Thyroid gland (tissue), 4 donors: ENCODE measurements around the gene EPHA3. TPM values are rescaled to one million over a fixed set of nuclear protein-coding genes. Genes with fewer than 3 reads are reported as not detected.

Experiments used
- DNase-seq, 2 donors: peaks; one replicate each; pipeline ENCODE4 v3.0.0-alpha.2; 2019
- H3K27ac ChIP-seq, 3 donors: fragments of 200-600 bp; sonication (generic); 1 replicate in 2 of 3; 2 replicates in 1 of 3; pipeline ENCODE4 v1.5.1; 2016 to 2019; ENCODE audit warnings: mild to moderate bottlenecking in 1 of 3, moderate library complexity in 1 of 3
- H3K27me3 ChIP-seq: fragments of 200-600 bp; sonication (generic); one replicate; pipeline ENCODE4 v1.5.1; 2019
- H3K36me3 ChIP-seq, 2 donors: fragments of 200-600 bp; sonication (generic); one replicate each; pipeline ENCODE4 v1.5.1; 2016 to 2019
- H3K4me1 ChIP-seq, 2 donors: fragments of 200-600 bp; sonication (generic); one replicate each; pipeline ENCODE4 v1.5.1; 2017 to 2019
- H3K4me3 ChIP-seq, 3 donors: fragments of 200-600 bp; sonication (generic); replicated peaks in 1 of 3; 1 replicate in 2 of 3; 2 replicates in 1 of 3; pipeline ENCODE4 v1.5.1; 2016; ENCODE audit warnings: mild to moderate bottlenecking in 1 of 3
- H3K9me3 ChIP-seq: fragments of 200-600 bp; sonication (generic); one replicate; pipeline ENCODE4 v1.5.1; 2017
- POLR2A ChIP-seq, 2 donors: fragments of 450-650 bp; IDR thresholded peaks; one replicate each; pipeline ENCODE4 v1.6.1; 2017; ENCODE audit warnings: antibody characterized with exemption in 2 of 2, mild to moderate bottlenecking in 2 of 2, moderate library complexity in 1 of 2
- WGBS, 2 donors: methylation state at CpG; one replicate each; pipeline ENCODE4 v1.1.5; 2017; 5-methylcytosine and 5-hydroxymethylcytosine counted together
- intact Hi-C: fragments of 100-400 bp; cut with DNase I; formaldehyde crosslinking; loops from one replicate; pipeline ENCODE4 v1.15.1; 2023
- total RNA-seq, 4 donors: library from RNA; depleted of rRNA; stranded (reverse); fragments of >200 nt; gene quantifications; one replicate each; pipeline ENCODE4 v1.2.3, GENCODE V29; 2016
- TF ChIP-seq, protein P1 (sequence below), 6 experiments: fragments of 200-600 bp in 3 of 6; fragments of 450-650 bp in 3 of 6; sonication (generic) in 3 of 6; IDR thresholded peaks; one replicate each; pipeline ENCODE4 v1.5.1; 2016 to 2019; ENCODE audit warnings: antibody characterized with exemption in 6 of 6, mild to moderate bottlenecking in 2 of 6, inconsistent platforms in 1 of 6, moderate library complexity in 1 of 6

The EPHA3 gene
- total RNA-seq, 4 donors from 2014 or later, result 27.3 to 41.6 (median 35.4) TPM

- no peak overlapping the region for H3K27ac ChIP-seq
- intact Hi-C loops, result no loop called here
- TF ChIP-seq POLR2A (IDR thresholded peaks at IDR 0.05), result no peak
- TF ChIP-seq, protein P1, sequence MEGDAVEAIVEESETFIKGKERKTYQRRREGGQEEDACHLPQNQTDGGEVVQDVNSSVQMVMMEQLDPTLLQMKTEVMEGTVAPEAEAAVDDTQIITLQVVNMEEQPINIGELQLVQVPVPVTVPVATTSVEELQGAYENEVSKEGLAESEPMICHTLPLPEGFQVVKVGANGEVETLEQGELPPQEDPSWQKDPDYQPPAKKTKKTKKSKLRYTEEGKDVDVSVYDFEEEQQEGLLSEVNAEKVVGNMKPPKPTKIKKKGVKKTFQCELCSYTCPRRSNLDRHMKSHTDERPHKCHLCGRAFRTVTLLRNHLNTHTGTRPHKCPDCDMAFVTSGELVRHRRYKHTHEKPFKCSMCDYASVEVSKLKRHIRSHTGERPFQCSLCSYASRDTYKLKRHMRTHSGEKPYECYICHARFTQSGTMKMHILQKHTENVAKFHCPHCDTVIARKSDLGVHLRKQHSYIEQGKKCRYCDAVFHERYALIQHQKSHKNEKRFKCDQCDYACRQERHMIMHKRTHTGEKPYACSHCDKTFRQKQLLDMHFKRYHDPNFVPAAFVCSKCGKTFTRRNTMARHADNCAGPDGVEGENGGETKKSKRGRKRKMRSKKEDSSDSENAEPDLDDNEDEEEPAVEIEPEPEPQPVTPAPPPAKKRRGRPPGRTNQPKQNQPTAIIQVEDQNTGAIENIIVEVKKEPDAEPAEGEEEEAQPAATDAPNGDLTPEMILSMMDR (IDR thresholded peaks at IDR 0.05), result no peak
- peaks cover 0 to 3% of the 10 kb centered on the region in 2 donors for H3K4me1 ChIP-seq
- H3K9me3 ChIP-seq, result no peaks in the 10 kb centered on the region
- no peaks in the 10 kb centered on the region for H3K36me3 ChIP-seq
- WGBS, 2 donors, result 89 to 98% methylated on average over 2 of the region's 2 CpGs
- no peaks in the 10 kb centered on the region for H3K27me3 ChIP-seq
- no peak overlapping the region for H3K4me3 ChIP-seq
- no peak for DNase-seq
Measured at GRCh38 chr3:89522155-89522554, 414.7 kb downstream of the EPHA3 start.

DNA sequence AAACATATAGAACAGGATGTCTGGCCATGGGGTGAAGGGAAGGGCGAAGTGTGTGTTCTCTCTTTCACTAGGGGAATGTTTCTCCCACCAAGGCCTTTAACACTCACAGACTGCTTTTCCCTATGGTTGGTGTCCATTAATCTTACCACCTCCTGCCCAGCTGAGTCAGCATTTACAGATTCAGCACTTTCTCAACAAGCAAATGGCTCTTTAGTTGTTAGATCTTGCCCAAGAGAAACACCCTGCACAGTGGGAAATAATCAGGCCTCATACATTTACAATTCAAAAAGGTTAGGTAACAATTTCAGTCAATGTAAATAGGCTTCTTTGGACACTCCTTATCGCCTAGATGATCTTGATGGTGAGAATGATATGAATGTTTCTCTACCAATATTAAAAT lies 418.2 kb downstream of the EPHA3 start:
- peaks cover 0 to 3% of the 10 kb centered on the region in 2 donors for H3K4me1 ChIP-seq
- no peaks in the 10 kb centered on the region for H3K9me3 ChIP-seq
- intact Hi-C loops, result no loop called here

GRCh38 chr3:89527736-89528305 lies 420.4 kb downstream of the EPHA3 start:
- intact Hi-C loops, result no loop called here
- TF ChIP-seq, protein P1 (IDR thresholded peaks at IDR 0.05), result no peak
- TF ChIP-seq POLR2A (IDR thresholded peaks at IDR 0.05), result no peak
- Histone ChIP-seq H3K4me3 (no peak overlapping the region), H3K36me3 (no peaks in the 10 kb centered on the region), H3K4me1 (no peaks in the 10 kb centered on the region), H3K27me3 (no peaks in the 10 kb centered on the region), H3K27ac (no peak overlapping the region), H3K9me3 (no peaks in the 10 kb centered on the region)
- 71 to 79% methylated on average over 1 of the region's 1 CpG for WGBS, 2 donors
- DNase-seq, result no peak

More for the DNA sequence above, 418.2 kb downstream of the EPHA3 start:
- 88 to 94% methylated on average over 2 of the region's 2 CpGs for WGBS, 2 donors
- H3K36me3 ChIP-seq, result no peaks in the 10 kb centered on the region
- no peak overlapping the region for H3K4me3 ChIP-seq
- DNase-seq, result no peak
- no peak overlapping the region for H3K27ac ChIP-seq
- no peaks in the 10 kb centered on the region for H3K27me3 ChIP-seq
- TF ChIP-seq POLR2A (IDR thresholded peaks at IDR 0.05), result no peak
- TF ChIP-seq, protein P1 (IDR thresholded peaks at IDR 0.05), result no peak
